ENCODE measurements around the gene KCNS3. TPM values are rescaled to one million over a fixed set of nuclear protein-coding genes. Genes with fewer than 3 reads are reported as not detected.

KCNS3 gene
- total RNA-seq, 5 donors from 2014 or later (not counting 1 experiment from before 2014, with no cell fraction given), result 0.22 TPM; not detected in 4

DNA sequence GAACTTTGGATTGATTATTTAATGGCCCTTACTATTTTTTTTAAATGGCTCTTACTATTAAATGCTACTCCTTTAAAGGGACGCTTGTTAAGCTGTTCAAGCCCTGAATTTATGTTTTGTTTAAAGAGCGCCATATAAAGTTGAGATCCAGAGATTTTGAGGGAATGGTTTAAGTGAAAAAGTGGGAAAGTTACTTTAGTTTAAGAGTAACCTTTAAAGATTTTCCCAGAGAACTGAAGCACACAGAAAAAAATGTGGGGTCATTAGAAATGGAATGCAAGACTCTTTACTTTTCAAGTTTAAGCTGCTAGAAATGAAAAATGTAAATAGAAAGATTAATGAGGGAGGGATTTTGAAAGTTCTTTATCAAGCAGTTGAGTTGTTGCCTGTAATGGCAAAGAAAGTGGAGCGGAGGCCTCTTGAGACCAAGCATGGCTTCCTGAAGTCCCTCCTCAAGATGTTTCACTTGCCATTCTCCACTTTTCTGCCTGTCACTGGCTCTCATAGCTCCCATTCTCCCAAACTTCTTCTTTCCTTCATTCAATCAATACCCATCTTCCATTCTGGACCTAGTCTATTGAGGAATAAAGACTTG is 93.2 kb downstream of the KCNS3 start:
- no peak overlapping the region for H3K27ac Mint-ChIP-seq
- WGBS (ENCODE audit: insufficient coverage), result no CpG with 5 or more reads among the region's 3 CpGs
- DNase-seq (no peak), ATAC-seq (replicated peaks in 1 of 4) (no peak)
- no peak overlapping the region for H3K4me3 ChIP-seq (ENCODE audit: control insufficient read depth in 1 of 2, extremely low read depth in 1 of 2, low read length in 1 of 2)
- H3K4me1 ChIP-seq (ENCODE audit: control insufficient read depth in 1 of 2, extremely low read depth in 1 of 2, insufficient read depth in 2 of 2, low read length in 2 of 2), result peaks cover 0 to 4% of the 10 kb centered on the region in 2 experiments
- ChIA-PET CTCF (no interaction called here), POLR2A (no interaction called here)
- H3K27me3 ChIP-seq (replicated peaks in 1 of 2; ENCODE audit: control insufficient read depth in 2 of 2, extremely low read depth in 1 of 2, insufficient read depth in 2 of 2, low read length in 1 of 2), result no peaks in the 10 kb centered on the region
- H3K9me3 Mint-ChIP-seq, result no peaks in the 10 kb centered on the region
- H3K4me1 Mint-ChIP-seq, result peaks cover 0 to 2% (median 0%) of the 10 kb centered on the region in 3 donors
- H3K36me3 ChIP-seq (ENCODE audit: control insufficient read depth in 2 of 2, extremely low read depth in 1 of 2, insufficient read depth in 1 of 2, low read length in 1 of 2), result no peaks in the 10 kb centered on the region
- H3K36me3 Mint-ChIP-seq, result no peaks in the 10 kb centered on the region
- peaks cover 5 to 13% of the 10 kb centered on the region in 2 donors for H3K27me3 Mint-ChIP-seq
- H3K9me3 ChIP-seq, result no peaks in the 10 kb centered on the region
- H3K27ac ChIP-seq (ENCODE audit: low read length), result no peak overlapping the region
- no peak overlapping the region for H3K4me3 Mint-ChIP-seq

DNA sequence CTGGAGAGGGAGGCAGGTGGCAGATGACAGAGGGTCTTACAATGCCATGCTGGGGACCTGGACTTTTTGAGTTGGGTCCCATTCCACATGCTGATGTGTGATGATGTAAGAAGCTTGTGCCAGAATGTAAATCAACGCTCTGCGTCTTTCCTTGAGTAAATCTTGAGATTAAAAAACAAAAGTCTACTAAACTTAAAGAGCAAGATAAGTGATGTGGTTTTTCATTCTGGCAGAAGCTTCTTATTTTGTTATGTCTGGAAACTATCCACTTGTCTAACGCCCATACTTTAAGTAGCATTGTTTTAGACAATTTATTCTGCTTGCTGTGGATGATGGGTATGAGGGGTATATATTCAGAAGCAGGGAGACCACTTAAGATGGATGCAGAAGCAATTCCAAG is 94.5 kb downstream of the KCNS3 start:
- Histone ChIP-seq H3K36me3 (ENCODE audit: control insufficient read depth in 2 of 2, extremely low read depth in 1 of 2, insufficient read depth in 1 of 2, low read length in 1 of 2) (no peaks in the 10 kb centered on the region), H3K9me3 (no peaks in the 10 kb centered on the region), H3K4me3 (ENCODE audit: control insufficient read depth in 1 of 2, extremely low read depth in 1 of 2, low read length in 1 of 2) (no peak overlapping the region), H3K27ac (ENCODE audit: low read length) (no peak overlapping the region), H3K27me3 (replicated peaks in 1 of 2; ENCODE audit: control insufficient read depth in 2 of 2, extremely low read depth in 1 of 2, insufficient read depth in 2 of 2, low read length in 1 of 2) (no peaks in the 10 kb centered on the region), H3K4me1 (ENCODE audit: control insufficient read depth in 1 of 2, extremely low read depth in 1 of 2, insufficient read depth in 2 of 2, low read length in 2 of 2) (no peaks in the 10 kb centered on the region)
- Mint-ChIP-seq H3K36me3 (no peaks in the 10 kb centered on the region), H3K27me3 (peaks cover 5 to 12% of the 10 kb centered on the region in 2 donors), H3K27ac (no peak overlapping the region), H3K4me1 (no peaks in the 10 kb centered on the region), H3K4me3 (no peak overlapping the region), H3K9me3 (no peaks in the 10 kb centered on the region)
- ATAC-seq (replicated peaks in 1 of 4) (no peak), DNase-seq (no peak)
- POLR2A ChIA-PET, result no interaction called here
- CTCF ChIA-PET, result no interaction called here
- no CpG with 5 or more reads among the region's 3 CpGs for WGBS (ENCODE audit: insufficient coverage)

DNA sequence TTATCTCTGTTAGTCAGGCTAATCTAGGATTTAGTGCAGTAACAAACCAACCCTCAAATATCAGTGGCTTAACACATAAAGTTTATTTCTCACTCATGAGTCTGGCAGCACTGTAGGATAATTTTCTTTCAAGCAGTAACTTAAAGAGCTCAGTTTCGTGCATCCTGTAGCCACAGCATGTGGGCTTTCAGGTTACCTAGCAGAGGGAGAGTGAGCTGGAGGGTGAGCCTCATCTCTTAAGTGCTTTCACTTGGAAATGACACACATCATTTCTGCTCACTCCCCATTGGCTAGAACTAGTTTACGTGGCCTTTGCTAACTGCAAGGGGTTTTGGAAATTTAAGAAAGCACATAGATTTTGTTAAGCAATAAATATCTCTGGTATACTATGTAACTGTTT is 96.9 kb downstream of the KCNS3 start:
- H3K27me3 ChIP-seq (replicated peaks in 1 of 2; ENCODE audit: control insufficient read depth in 2 of 2, extremely low read depth in 1 of 2, insufficient read depth in 2 of 2, low read length in 1 of 2), result no peaks in the 10 kb centered on the region
- no peak overlapping the region for H3K4me3 ChIP-seq (ENCODE audit: control insufficient read depth in 1 of 2, extremely low read depth in 1 of 2, low read length in 1 of 2)
- H3K4me3 Mint-ChIP-seq, result no peak overlapping the region
- no peaks in the 10 kb centered on the region for H3K36me3 ChIP-seq (ENCODE audit: control insufficient read depth in 2 of 2, extremely low read depth in 1 of 2, insufficient read depth in 1 of 2, low read length in 1 of 2)
- H3K4me1 ChIP-seq (ENCODE audit: control insufficient read depth in 1 of 2, extremely low read depth in 1 of 2, insufficient read depth in 2 of 2, low read length in 2 of 2), result no peaks in the 10 kb centered on the region
- no peak overlapping the region for H3K27ac Mint-ChIP-seq
- H3K9me3 ChIP-seq, result no peaks in the 10 kb centered on the region
- no peaks in the 10 kb centered on the region for H3K4me1 Mint-ChIP-seq
- H3K36me3 Mint-ChIP-seq, result no peaks in the 10 kb centered on the region
- no peaks in the 10 kb centered on the region for H3K9me3 Mint-ChIP-seq
- ATAC-seq (replicated peaks in 1 of 4), result no peak
- ChIA-PET POLR2A (no interaction called here), CTCF (no interaction called here)
- peaks cover 0 to 5% of the 10 kb centered on the region in 2 donors for H3K27me3 Mint-ChIP-seq
- no peak overlapping the region for H3K27ac ChIP-seq (ENCODE audit: low read length)
- DNase-seq, result no peak
- WGBS (ENCODE audit: insufficient coverage), result no CpG with 5 or more reads among the region's 2 CpGs

DNA sequence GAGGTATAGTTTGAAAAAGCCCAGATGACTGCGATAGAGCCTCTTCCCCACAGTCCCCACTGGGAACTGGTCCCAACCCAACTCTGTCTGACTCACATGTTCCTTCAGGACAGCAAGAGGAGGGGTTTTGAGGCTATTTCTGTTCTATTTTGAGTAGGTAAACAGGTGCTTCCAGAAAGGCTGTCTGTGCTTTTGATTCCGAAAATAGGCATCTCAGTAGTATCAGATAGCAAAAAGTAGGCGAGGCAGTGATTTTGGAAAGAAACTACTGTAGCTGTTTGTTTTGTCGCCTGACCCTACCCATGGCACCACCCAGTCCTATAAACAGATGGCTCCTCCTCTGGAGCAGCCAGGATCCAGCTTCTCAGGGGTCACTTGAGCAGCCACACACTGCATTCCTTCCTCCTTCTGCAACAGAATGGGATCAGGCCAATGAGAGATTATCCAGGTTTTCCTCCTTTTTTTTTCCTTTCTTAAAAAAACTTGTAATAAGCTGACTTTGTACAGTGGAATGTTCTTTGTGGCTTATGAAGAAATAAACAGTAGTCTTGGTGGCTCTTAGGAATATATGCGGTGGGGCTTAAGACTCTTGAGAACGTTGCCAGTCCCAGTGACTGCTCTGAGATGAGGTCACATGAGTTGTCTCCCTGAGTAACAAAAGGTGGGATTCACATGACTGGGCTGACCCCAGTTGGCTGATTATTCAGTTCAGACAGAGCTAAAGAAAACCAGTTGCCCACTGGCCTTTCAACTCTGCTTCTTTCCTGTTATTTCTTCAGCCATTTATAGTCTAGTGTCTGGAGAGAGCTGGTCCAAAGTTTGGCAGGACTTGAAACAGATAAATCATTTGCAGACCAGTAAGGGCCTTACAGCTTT is 98.6 kb downstream of the KCNS3 start:
- H3K27me3 ChIP-seq (replicated peaks in 1 of 2; ENCODE audit: control insufficient read depth in 2 of 2, extremely low read depth in 1 of 2, insufficient read depth in 2 of 2, low read length in 1 of 2), result no peaks in the 10 kb centered on the region
- no peak for ATAC-seq (replicated peaks in 1 of 4)
- H3K36me3 ChIP-seq (ENCODE audit: control insufficient read depth in 2 of 2, extremely low read depth in 1 of 2, insufficient read depth in 1 of 2, low read length in 1 of 2), result no peaks in the 10 kb centered on the region
- Mint-ChIP-seq H3K9me3 (peaks cover 0 to 5% (median 0%) of the 10 kb centered on the region in 3 donors), H3K4me3 (no peak overlapping the region), H3K4me1 (no peaks in the 10 kb centered on the region), H3K36me3 (no peaks in the 10 kb centered on the region), H3K27ac (no peak overlapping the region), H3K27me3 (peaks cover 0 to 5% of the 10 kb centered on the region in 2 donors)
- H3K4me3 ChIP-seq (ENCODE audit: control insufficient read depth in 1 of 2, extremely low read depth in 1 of 2, low read length in 1 of 2), result no peak overlapping the region
- ChIA-PET CTCF (no interaction called here), POLR2A (no interaction called here)
- no peaks in the 10 kb centered on the region for H3K9me3 ChIP-seq
- 81% methylated on average over 5 of the region's 6 CpGs for WGBS (ENCODE audit: insufficient coverage)
- no peaks in the 10 kb centered on the region for H3K4me1 ChIP-seq (ENCODE audit: control insufficient read depth in 1 of 2, extremely low read depth in 1 of 2, insufficient read depth in 2 of 2, low read length in 2 of 2)
- no peak overlapping the region for H3K27ac ChIP-seq (ENCODE audit: low read length)
- no peak for DNase-seq

DNA sequence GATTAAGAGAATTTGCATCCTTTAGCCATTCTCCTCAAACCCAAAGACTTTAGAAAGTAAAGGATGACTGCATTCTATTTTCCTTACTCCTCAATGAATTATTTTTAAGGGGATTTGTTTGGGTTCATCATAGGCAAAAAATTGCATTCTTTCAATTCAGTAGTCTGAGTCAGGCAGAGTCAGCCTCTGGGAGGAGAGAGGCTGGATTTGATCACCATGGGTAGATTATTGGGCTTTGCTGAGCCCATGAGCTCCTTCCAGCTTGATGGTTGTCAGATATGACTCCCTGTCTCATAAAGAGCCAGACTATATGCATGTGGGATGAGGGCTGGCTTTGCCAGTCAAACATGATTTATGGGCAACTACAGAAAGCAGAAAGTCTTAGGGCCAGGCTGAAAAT is 101.2 kb downstream of the KCNS3 start:
- ATAC-seq (replicated peaks in 1 of 4) (no peak), DNase-seq (no peak)
- Histone ChIP-seq H3K4me1 (ENCODE audit: control insufficient read depth in 1 of 2, extremely low read depth in 1 of 2, insufficient read depth in 2 of 2, low read length in 2 of 2) (no peaks in the 10 kb centered on the region), H3K27ac (ENCODE audit: low read length) (no peak overlapping the region), H3K9me3 (no peaks in the 10 kb centered on the region), H3K27me3 (replicated peaks in 1 of 2; ENCODE audit: control insufficient read depth in 2 of 2, extremely low read depth in 1 of 2, insufficient read depth in 2 of 2, low read length in 1 of 2) (no peaks in the 10 kb centered on the region), H3K36me3 (ENCODE audit: control insufficient read depth in 2 of 2, extremely low read depth in 1 of 2, insufficient read depth in 1 of 2, low read length in 1 of 2) (no peaks in the 10 kb centered on the region), H3K4me3 (ENCODE audit: control insufficient read depth in 1 of 2, extremely low read depth in 1 of 2, low read length in 1 of 2) (no peak overlapping the region)
- ChIA-PET CTCF (no interaction called here), POLR2A (no interaction called here)
- H3K27me3 Mint-ChIP-seq, result peaks cover 0 to 5% of the 10 kb centered on the region in 2 donors
- no peaks in the 10 kb centered on the region for H3K4me1 Mint-ChIP-seq
- H3K36me3 Mint-ChIP-seq, result no peaks in the 10 kb centered on the region
- peaks cover 0 to 5% (median 0%) of the 10 kb centered on the region in 3 donors for H3K9me3 Mint-ChIP-seq
- no peak overlapping the region for H3K4me3 Mint-ChIP-seq
- H3K27ac Mint-ChIP-seq, result no peak overlapping the region

DNA sequence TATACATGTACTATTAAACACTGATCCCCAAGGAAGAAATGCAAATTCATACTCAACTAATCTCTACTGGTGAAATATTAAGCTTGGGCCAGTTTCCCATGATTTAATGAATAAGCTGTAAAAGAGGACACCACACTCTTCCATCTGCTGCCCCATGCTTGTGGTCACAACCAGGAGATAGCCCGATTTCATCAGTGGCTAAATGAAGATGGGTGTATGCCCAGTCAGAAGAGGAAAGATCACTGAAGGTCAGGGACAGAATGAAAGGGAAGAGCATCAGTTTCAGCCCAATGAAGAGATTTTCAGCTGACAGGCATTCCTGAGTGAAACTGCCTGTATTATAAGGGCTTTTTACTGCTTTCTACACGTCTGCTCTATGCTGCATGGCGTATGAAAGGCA is 103.5 kb downstream of the KCNS3 start:
- DNase-seq (no peak), ATAC-seq (replicated peaks in 1 of 4) (no peak)
- Histone ChIP-seq H3K4me1 (ENCODE audit: control insufficient read depth in 1 of 2, extremely low read depth in 1 of 2, insufficient read depth in 2 of 2, low read length in 2 of 2) (no peaks in the 10 kb centered on the region), H3K36me3 (ENCODE audit: control insufficient read depth in 2 of 2, extremely low read depth in 1 of 2, insufficient read depth in 1 of 2, low read length in 1 of 2) (no peaks in the 10 kb centered on the region), H3K27ac (ENCODE audit: low read length) (no peak overlapping the region), H3K9me3 (no peaks in the 10 kb centered on the region), H3K4me3 (ENCODE audit: control insufficient read depth in 1 of 2, extremely low read depth in 1 of 2, low read length in 1 of 2) (no peak overlapping the region), H3K27me3 (replicated peaks in 1 of 2; ENCODE audit: control insufficient read depth in 2 of 2, extremely low read depth in 1 of 2, insufficient read depth in 2 of 2, low read length in 1 of 2) (no peaks in the 10 kb centered on the region)
- H3K4me1 Mint-ChIP-seq, result no peaks in the 10 kb centered on the region
- ChIA-PET CTCF (no interaction called here), POLR2A (interaction anchor here in 1 of 2 donors (0.6 kb wide), 1 partner anchor 65 kb away, joined by 3 read pairs; no protein-coding TSS in a partner anchor)
- H3K9me3 Mint-ChIP-seq, result peaks cover 0 to 5% (median 0%) of the 10 kb centered on the region in 3 donors
- no CpG with 5 or more reads among the region's 3 CpGs for WGBS (ENCODE audit: insufficient coverage)
- H3K27ac Mint-ChIP-seq, result no peak overlapping the region
- H3K36me3 Mint-ChIP-seq, result no peaks in the 10 kb centered on the region
- H3K27me3 Mint-ChIP-seq, result peaks cover 0 to 5% of the 10 kb centered on the region in 2 donors
- H3K4me3 Mint-ChIP-seq, result no peak overlapping the region

All from T-cell (primary cell).